IPS-15b (cell line): ENCODE measurements around the gene KLHL26.

Experiments used
- H3K27me3 ChIP-seq: one replicate; pipeline ENCODE4 v1.6.1; 2013; ENCODE audit warnings: low read length; ENCODE audit not compliant: control insufficient read depth, insufficient read depth
- H3K36me3 ChIP-seq: one replicate; pipeline ENCODE4 v1.6.1; 2013; ENCODE audit warnings: low read length; ENCODE audit not compliant: control insufficient read depth, insufficient read depth
- H3K4me1 ChIP-seq: one replicate; pipeline ENCODE4 v1.6.1; 2013; ENCODE audit warnings: mild to moderate bottlenecking, low read length; ENCODE audit not compliant: control insufficient read depth, insufficient read depth
- H3K4me3 ChIP-seq: one replicate; pipeline ENCODE4 v1.5.1; 2013; ENCODE audit warnings: low read depth, low read length
- H3K9ac ChIP-seq: one replicate; pipeline ENCODE4 v1.6.1; 2013; ENCODE audit warnings: low read depth, mild to moderate bottlenecking, low read length
- H3K9me3 ChIP-seq: one replicate; pipeline ENCODE4 v1.6.1; 2013; ENCODE audit warnings: mild to moderate bottlenecking, low read length; ENCODE audit not compliant: control insufficient read depth, insufficient read depth

The KLHL26 gene

GRCh38 chr19:18646535-18647370 lies 9.9 kb downstream of the KLHL26 start:
- no peak overlapping the region for H3K9ac ChIP-seq
- H3K27me3 ChIP-seq = no peaks in the 10 kb centered on the region

GRCh38 chr19:18647371-18647767 lies 10.5 kb downstream of the KLHL26 start:
- H3K4me1 ChIP-seq = peaks cover 14% of the 10 kb centered on the region
- no peak overlapping the region for H3K9ac ChIP-seq

More at GRCh38 chr19:18646535-18647370, 9.9 kb downstream of the KLHL26 start:
- Histone ChIP-seq H3K36me3 (peaks cover 3% of the 10 kb centered on the region), H3K4me1 (peaks cover 14% of the 10 kb centered on the region), H3K9me3 (no peaks in the 10 kb centered on the region), H3K4me3 (no peak overlapping the region)

DNA sequence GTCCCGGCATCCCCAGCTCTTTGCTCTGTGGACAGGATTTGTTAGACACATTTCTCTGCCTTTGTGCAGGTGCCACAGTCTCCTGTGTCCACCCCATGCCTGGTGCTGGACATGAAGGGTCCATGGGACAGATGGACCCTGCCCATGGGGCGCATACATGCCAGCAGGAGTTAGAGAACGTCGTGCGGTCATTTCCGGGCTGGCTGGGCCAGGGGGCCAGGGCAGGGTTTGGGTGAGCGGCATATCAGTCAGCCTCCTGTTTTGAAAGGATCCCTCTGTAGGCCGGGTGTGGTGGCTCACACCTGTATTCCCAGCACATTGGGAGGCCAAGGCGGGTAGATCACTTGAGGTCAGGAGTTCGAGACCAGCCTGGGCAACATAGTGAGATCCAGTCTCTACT lies 11.0 kb downstream of the KLHL26 start:
- Histone ChIP-seq H3K36me3 (peaks cover 3% of the 10 kb centered on the region), H3K27me3 (no peaks in the 10 kb centered on the region), H3K9me3 (no peaks in the 10 kb centered on the region), H3K9ac (no peak overlapping the region), H3K4me1 (peaks cover 14% of the 10 kb centered on the region), H3K4me3 (no peak overlapping the region)

More at GRCh38 chr19:18647371-18647767, 10.5 kb downstream of the KLHL26 start:
- Histone ChIP-seq H3K36me3 (peaks cover 3% of the 10 kb centered on the region), H3K9me3 (no peaks in the 10 kb centered on the region), H3K4me3 (no peak overlapping the region), H3K27me3 (no peaks in the 10 kb centered on the region)

- H3K9me3 ChIP-seq = no peaks in the 10 kb centered on the region
- H3K4me1 ChIP-seq = peaks cover 14% of the 10 kb centered on the region
- peak overlapping the region; percentile 24 for H3K9ac ChIP-seq
- peaks cover 3% of the 10 kb centered on the region for H3K36me3 ChIP-seq
- no peak overlapping the region for H3K4me3 ChIP-seq
- H3K27me3 ChIP-seq = no peaks in the 10 kb centered on the region
Observed at GRCh38 chr19:18648973-18649315, 12.1 kb downstream of the KLHL26 start.

GRCh38 chr19:18649371-18650020 lies 12.7 kb downstream of the KLHL26 start:
- H3K4me3 ChIP-seq = no peak overlapping the region
- H3K9me3 ChIP-seq = no peaks in the 10 kb centered on the region
- H3K9ac ChIP-seq = peak overlapping the region; percentile 24
- no peaks in the 10 kb centered on the region for H3K27me3 ChIP-seq
- H3K36me3 ChIP-seq = peaks cover 3% of the 10 kb centered on the region
- H3K4me1 ChIP-seq = peaks cover 14% of the 10 kb centered on the region

- peaks cover 12% of the 10 kb centered on the region for H3K4me1 ChIP-seq
- no peak overlapping the region for H3K4me3 ChIP-seq
- no peak overlapping the region for H3K9ac ChIP-seq
Observed at GRCh38 chr19:18650021-18650390, 13.2 kb downstream of the KLHL26 start.

DNA sequence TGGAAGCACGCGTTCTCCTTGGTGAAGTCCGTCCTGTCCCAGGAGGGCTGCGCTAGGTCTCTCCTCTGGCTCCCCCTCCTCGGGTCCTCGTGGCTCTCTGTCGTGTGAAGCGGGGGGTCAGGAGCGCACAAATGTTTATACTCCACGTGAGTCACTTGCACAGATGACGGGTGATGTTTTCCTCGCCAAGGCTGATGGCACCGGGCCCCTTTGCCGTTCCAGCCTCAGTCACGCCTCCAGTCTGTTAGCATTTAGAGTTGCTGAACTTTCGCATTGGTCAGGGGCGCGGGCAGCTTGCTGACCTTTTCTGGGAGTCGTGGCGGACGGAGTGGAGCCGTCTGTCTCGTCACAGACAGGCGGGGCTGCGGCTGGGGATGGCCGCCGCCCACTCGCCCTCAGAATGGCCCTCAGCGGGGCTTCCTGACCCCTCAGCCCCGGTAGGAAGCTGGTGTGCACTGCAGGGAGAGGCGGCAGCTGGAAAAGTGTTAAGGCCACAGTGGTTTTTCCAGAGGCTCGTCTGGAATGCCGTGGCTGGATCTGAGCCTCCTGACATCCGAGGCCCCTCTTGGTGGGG lies 13.7 kb downstream of the KLHL26 start:
- Histone ChIP-seq H3K9ac (no peak overlapping the region), H3K9me3 (no peaks in the 10 kb centered on the region), H3K27me3 (no peaks in the 10 kb centered on the region), H3K4me3 (no peak overlapping the region), H3K4me1 (peaks cover 7% of the 10 kb centered on the region), H3K36me3 (peaks cover 3% of the 10 kb centered on the region)

More at GRCh38 chr19:18650021-18650390, 13.2 kb downstream of the KLHL26 start:
- Histone ChIP-seq H3K27me3 (no peaks in the 10 kb centered on the region), H3K9me3 (no peaks in the 10 kb centered on the region), H3K36me3 (peaks cover 3% of the 10 kb centered on the region)

GRCh38 chr19:18651300-18651699 lies 14.5 kb downstream of the KLHL26 start:
- H3K36me3 ChIP-seq = peaks cover 3% of the 10 kb centered on the region
- H3K27me3 ChIP-seq = no peaks in the 10 kb centered on the region
- no peaks in the 10 kb centered on the region for H3K9me3 ChIP-seq
- no peak overlapping the region for H3K9ac ChIP-seq
- peaks cover 7% of the 10 kb centered on the region for H3K4me1 ChIP-seq
- H3K4me3 ChIP-seq = no peak overlapping the region

DNA sequence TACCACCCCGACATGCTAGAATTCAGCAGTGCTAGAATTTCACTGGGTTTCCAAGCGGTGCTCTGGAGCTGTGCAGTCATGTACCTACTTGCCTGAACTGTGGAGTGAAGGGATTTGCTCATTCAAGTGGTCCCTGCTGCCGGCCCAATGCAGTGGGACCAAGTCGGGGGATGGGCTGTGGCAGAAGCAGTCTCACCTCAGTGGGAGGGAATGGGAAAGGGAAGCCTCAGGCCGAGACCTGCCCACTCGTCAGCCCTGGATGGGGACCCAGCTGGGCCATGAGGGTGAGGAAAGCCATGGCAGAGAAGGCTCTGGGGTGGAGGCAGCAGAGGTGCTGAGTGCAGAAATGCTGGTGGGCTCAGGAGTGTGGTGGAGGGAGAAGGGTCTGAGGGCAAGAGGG lies 14.9 kb downstream of the KLHL26 start:
- no peak overlapping the region for H3K9ac ChIP-seq
- H3K9me3 ChIP-seq = no peaks in the 10 kb centered on the region
- peaks cover 7% of the 10 kb centered on the region for H3K4me1 ChIP-seq
- no peaks in the 10 kb centered on the region for H3K27me3 ChIP-seq
- peaks cover 3% of the 10 kb centered on the region for H3K36me3 ChIP-seq
- no peak overlapping the region for H3K4me3 ChIP-seq

- H3K4me3 ChIP-seq = no peak overlapping the region
- no peaks in the 10 kb centered on the region for H3K36me3 ChIP-seq
- no peak overlapping the region for H3K9ac ChIP-seq
- H3K27me3 ChIP-seq = no peaks in the 10 kb centered on the region
- peaks cover 8% of the 10 kb centered on the region for H3K4me1 ChIP-seq
- no peaks in the 10 kb centered on the region for H3K9me3 ChIP-seq
Observed at GRCh38 chr19:18653853-18654252, 17.0 kb downstream of the KLHL26 start.

DNA sequence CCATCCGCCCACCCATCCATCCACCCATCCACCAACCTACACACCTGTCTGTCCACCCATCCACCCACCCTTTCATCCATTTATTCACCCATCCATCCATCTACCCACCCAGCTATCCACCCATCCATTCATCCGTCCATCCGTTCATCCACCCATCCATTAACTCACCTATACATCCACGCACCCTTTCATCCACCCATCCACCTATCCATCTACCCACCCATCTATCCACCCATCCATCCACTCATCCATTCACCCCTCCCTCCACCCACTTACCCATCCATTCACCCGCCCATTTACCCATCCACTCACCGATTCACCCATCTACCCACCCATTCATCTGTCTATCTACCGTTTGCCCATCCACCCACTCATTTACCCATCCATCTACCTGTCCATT lies 17.6 kb downstream of the KLHL26 start:
- peaks cover 8% of the 10 kb centered on the region for H3K4me1 ChIP-seq
- H3K9ac ChIP-seq = no peak overlapping the region
- no peaks in the 10 kb centered on the region for H3K9me3 ChIP-seq
- no peaks in the 10 kb centered on the region for H3K36me3 ChIP-seq
- no peak overlapping the region for H3K4me3 ChIP-seq
- no peaks in the 10 kb centered on the region for H3K27me3 ChIP-seq
